Left ventricle myocardium superior (tissue), 1 donor: ENCODE results near the gene NFATC2IP. TPM values are rescaled to one million over a fixed set of nuclear protein-coding genes. Genes with fewer than 3 reads are reported as not detected.

ENCODE experiments used
- ATAC-seq: fragments of 200-7000 bp; cut with Tn5 transposase; one replicate; pipeline ENCODE4 v1.9.1; 2020; ENCODE audit warnings: mild to moderate bottlenecking, moderate library complexity
- DNase-seq: peaks from one replicate; pipeline ENCODE4 v3.0.0-alpha.2; 2020
- intact Hi-C: fragments of 100-400 bp; cut with micrococcal nuclease; formaldehyde crosslinking; loops from one replicate; pipeline ENCODE4 v1.11.0; 2022
- long read RNA-seq: library from polyadenylated mRNA; unstranded; transcript quantifications from one replicate; pipeline ENCODE4 v2.0.0, GENCODE V29; 2021
- total RNA-seq: library from RNA; stranded (reverse); fragmentation: NEBNext Ultra II Directional; extraction: Animal tissue kit (Norgen Biotek cat#: 25700); gene quantifications from one replicate; pipeline ENCODE4 v1.2.1, GENCODE V29; 2021
- donor health status: DM: no; HTN: yes; CAD: no; lungs with severe emphysema.

Gene NFATC2IP
- total RNA-seq, result 20.1 TPM
- long read RNA-seq, full-length matches to known transcripts, result 36 of 45 reads
- long read RNA-seq, partial matches to known transcripts, result 2 of 45 reads
- long read RNA-seq, other reads (novel, unspliced or antisense), result 7 of 45 reads

- intact Hi-C loops, result no loop called here
- ATAC-seq (peak; percentile 98), DNase-seq (peak; percentile 99)
Measured at GRCh38 chr16:28950648-28951409, at the start of gene NFATC2IP. Gene NFATC2IP (plus strand): TSS chr16:28950937. CDS start chr16:28951012, 75 bp downstream.

DNA sequence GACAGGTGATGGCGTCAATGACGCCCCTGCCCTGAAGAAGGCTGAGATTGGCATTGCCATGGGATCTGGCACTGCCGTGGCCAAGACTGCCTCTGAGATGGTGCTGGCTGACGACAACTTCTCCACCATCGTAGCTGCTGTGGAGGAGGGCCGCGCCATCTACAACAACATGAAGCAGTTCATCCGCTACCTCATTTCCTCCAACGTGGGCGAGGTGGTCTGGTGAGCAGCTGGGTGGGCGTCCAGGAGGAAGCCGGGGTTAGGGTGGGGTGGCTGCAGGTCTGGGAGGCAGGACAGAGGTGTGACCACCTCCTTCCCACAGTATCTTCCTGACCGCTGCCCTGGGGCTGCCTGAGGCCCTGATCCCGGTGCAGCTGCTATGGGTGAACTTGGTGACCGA, 48.9 kb upstream of the NFATC2IP start:
- ATAC-seq (no peak), DNase-seq (no peak)
- intact Hi-C loops, result no loop called here

- DNase-seq, result no peak
- ATAC-seq, result no peak
- intact Hi-C loops, result no loop called here
Measured at GRCh38 chr16:28902909-28903308, 47.8 kb upstream of the NFATC2IP start.

DNA sequence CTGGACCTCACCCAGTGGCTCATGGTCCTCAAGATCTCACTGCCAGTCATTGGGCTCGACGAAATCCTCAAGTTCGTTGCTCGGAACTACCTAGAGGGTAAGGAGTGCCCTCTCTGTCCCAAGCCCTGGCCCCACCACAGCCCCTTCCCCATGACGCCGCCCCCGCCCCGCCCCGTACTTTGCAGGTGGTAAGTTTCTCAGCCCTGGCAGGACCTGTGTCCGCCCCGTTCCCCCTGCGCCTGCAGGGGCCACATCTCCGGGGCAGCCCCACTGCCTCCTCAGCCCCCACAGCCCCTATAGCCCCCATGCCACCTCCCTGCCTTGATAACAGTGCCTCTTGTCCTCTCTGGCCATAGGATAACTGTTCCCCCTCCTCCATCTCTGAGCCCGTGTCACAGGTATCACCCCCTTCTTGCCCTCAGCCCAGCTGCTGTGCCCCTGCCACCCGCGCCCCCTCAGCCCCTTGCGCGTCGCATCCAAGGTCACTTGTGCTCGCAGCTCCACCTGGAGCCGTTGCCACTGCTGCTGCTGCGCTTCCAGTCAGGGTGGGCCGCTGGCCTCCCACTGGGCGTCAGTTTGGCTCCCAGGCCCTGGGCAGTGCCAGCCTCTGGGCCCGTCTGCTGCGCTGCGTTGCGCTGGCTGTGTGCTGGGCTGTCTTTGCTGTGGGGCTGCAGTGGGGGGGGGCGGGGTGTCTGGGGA, 47.2 kb upstream of the NFATC2IP start:
- DNase-seq, result no peak
- intact Hi-C loops, result no loop called here
- no peak for ATAC-seq

DNA sequence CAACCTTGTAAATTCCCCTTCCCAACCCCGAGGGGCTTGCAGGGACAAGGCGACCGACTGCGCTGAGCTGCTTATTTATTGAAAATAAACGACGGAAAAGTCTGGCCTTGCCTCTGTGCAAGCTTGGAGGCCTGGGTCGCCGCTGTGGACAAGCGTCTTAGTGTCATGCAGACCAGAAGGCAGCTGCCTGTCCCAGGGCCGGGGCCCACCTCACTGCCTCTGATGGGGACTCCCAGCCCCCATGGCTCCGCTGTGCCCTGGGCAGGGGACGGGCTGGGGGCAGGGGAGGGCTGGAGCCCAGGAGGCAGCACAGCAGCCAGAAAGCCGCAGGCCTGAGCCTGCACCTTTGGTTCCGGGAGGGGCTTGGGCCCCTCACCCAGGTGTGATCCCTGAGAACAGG, 46.4 kb upstream of the NFATC2IP start:
- ATAC-seq (no peak), DNase-seq (no peak)
- intact Hi-C loops, result no loop called here

GRCh38 chr16:28904828-28905227, 45.9 kb upstream of the NFATC2IP start:
- no peak for ATAC-seq
- no peak for DNase-seq
- intact Hi-C loops, result no loop called here

GRCh38 chr16:28905229-28905754, 45.4 kb upstream of the NFATC2IP start:
- intact Hi-C loops, result no loop called here
- ATAC-seq, result no peak
- no peak for DNase-seq

DNA sequence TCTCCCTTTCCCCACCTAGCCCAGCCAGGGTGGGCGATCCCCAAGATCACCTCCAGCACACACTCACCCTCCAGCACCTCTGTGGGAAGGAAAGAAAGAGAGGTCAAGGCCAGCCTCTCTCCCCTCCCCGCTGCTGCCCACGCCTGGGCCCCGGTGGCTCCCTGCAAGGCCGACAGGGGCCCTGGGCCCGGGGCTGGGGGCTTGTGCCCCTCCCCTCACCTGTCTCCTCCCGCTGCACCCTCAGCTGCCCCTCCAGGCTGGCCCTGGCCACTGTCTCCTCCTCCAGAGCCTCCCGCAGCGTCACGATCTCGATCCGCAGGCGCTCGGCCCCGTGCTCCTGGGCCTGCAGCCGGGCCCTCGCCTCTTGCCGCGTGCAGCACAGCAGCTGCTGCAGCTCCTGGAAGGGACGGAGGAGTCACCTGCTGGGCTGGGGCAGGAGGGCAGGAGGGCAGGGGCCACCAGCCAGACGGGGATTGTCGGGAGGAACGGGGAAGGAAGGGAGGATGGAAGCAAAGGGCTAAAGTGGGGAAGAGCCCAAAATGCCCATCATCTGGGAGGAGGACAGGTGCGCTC, 44.9 kb upstream of the NFATC2IP start:
- intact Hi-C loops, result no loop called here
- no peak for DNase-seq
- ATAC-seq, result no peak

DNA sequence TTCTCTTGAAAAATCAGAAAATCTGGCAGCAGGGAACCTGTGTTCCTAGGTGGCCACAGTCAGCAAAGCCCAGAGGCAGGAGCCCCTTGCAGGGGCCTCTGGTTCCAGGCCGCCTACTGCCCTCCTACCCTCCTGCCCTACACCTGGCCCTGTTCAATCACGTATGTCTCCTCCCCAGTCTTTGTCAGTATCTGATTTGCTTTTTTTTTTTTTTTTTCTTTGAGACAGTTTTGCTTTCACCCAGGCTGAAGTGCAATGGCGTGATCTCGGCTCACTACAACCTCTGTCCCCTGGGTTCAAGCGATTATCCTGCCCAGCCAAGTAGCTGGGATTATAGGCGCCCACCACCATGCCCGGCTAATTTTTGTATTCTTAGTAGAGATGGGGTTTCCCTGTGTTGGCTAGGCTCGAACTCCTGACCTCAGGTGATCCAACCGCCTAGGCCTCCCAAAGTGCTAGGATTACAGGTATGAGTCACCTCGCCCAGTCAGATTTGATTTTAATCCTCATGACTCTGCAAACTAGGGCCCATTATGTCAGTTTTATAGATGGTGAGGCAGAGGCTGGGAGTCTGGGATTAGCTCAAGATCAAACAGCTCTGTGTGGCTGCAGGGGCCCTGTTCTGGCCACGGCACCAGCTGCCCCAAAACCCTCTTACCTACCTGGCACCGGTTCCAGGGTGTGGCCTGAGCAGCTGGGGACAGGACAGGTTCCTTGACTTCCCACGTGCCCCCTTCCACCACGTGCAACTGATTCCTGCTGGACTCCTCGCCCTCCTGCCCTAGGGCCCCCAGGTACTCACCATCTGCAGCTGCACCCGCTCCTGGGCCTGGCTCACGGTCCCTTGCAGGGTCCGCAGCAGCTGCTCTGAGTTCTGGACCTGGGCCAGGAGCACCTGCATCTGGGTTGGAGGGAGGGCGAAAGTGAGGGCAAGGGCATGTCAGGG, 40.4 kb upstream of the NFATC2IP start:
- intact Hi-C loops, result no loop called here
- no peak for DNase-seq
- ATAC-seq, result no peak

- ATAC-seq (no peak), DNase-seq (no peak)
- intact Hi-C loops, result no loop called here
Measured at GRCh38 chr16:28912558-28912957, 38.2 kb upstream of the NFATC2IP start.

- no peak for DNase-seq
- ATAC-seq, result no peak
- intact Hi-C loops, result no loop called here
Measured at GRCh38 chr16:28913946-28914724, 36.6 kb upstream of the NFATC2IP start.

- ATAC-seq (no peak), DNase-seq (no peak)
- intact Hi-C loops, result no loop called here
Measured at GRCh38 chr16:28915181-28915580, 35.6 kb upstream of the NFATC2IP start.

GRCh38 chr16:28917095-28917494, 33.6 kb upstream of the NFATC2IP start:
- ATAC-seq, result no peak
- intact Hi-C loops, result no loop called here
- no peak for DNase-seq

- ATAC-seq (no peak), DNase-seq (no peak)
- intact Hi-C loops, result no loop called here
Measured at GRCh38 chr16:28918698-28919097, 32.0 kb upstream of the NFATC2IP start.

- DNase-seq (no peak), ATAC-seq (no peak)
- intact Hi-C loops, result no loop called here
Measured at GRCh38 chr16:28923231-28923587, 27.5 kb upstream of the NFATC2IP start.

- intact Hi-C loops, result no loop called here
Measured at GRCh38 chr16:28923652-28924398, 26.9 kb upstream of the NFATC2IP start.

DNA sequence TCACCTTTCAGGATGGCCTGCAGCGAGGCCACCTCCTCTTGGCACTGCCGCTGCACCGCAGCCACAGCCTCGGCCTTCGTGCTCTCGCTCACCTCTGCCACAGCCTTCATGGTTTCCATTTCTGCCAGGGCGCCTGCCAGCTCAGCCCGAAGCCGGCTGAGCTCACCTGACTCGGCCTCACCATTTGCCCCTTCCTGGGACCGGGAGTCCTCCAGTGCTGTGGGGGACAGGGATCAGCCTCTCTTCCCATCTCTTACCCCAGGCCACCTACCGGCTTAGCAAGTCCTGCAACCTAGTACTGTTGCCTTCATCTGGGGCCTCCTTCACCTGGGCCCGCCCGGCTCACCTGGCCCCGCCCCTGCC, 26.4 kb upstream of the NFATC2IP start:
- intact Hi-C loops, result no loop called here

More at GRCh38 chr16:28923652-28924398, 26.9 kb upstream of the NFATC2IP start:
- DNase-seq (no peak), ATAC-seq (no peak)

More for the DNA sequence above, 26.4 kb upstream of the NFATC2IP start:
- ATAC-seq (no peak), DNase-seq (no peak)
